ENCODE data around the gene ATP8A2.

ATP8A2 gene

DNA sequence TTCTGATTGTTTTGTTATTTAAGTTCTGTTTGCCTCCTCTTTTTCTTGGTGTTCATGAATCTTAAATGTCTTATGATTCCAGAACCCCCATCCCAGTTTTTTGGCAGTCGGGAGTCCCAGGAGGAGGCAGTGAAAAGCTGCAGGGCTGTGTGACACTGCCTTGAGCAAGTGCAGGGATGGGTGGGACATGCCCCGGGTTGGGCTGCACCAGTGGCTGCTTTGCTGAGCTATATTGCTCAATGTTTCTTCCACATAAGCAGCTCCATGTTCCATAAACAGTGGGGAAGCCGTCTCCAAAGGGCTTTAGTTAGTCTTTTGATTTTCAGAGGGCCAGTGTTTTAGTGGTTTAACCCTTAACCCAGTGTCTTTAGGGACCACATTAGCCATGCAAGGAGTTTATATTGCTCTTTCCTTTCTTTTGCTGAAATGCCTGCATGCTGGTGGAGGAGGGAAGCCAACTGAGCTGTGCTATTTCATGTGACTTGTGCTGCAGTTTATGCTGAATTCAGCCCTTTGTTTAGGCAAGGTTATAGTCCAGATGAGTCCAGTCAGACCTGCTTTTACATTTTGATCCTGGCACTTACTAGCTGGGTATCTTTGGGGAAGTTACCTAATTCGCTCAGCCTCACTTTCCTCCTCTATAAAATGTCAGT is 13.1 kb downstream of the ATP8A2 start:
- DNase-seq = no peak

DNA sequence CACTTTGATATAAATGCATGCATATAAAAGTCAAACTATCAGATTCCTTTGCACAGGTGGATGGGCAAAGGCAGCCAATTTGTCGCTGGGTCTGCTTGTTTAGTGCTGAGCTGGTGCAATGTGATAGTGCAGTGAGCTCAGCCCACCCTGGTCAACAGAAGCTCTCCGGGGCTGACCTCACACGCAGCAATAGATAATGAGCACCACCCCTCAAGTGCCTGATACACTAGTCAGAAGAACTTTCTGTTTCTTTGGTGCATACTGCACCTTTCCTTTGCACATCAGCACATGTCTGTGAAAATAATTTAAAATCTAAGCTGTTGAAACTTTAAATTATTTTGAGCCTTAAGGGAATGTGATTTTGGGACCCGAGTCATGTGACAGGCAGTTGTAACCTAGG is 20.2 kb downstream of the ATP8A2 start:
- DNase-seq = no peak

DNA sequence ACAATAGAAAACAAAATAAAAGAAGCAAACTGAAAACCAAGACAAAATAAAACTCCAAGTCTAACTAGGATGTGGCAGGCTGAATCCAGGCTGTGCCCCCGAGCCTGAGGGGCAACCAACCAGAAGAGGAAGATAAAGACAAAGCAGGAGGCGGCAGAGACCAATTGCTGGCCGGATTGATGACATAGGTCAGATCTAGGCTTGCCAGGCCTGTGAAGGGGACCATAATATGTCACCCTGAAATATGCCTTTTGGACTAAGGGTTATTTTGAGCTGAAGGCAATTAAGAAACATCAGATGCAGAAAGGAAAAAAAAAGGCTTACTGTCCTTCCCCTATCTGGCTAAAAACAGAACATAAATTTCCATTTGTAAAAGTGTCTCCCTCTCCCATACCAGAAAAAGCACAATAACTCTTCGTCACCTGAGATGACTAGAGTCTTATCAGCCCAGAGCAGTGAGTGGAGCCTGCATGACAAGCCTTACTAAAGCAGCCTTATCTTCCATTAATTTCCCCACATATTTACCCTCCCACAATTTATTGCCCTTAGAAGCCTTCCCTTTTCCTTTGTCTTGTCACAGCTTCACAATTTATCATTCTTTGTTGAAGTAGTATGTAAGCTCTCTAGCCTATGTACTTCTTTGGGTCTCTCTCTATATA is 22.8 kb downstream of the ATP8A2 start:
- DNase-seq = no peak

DNA sequence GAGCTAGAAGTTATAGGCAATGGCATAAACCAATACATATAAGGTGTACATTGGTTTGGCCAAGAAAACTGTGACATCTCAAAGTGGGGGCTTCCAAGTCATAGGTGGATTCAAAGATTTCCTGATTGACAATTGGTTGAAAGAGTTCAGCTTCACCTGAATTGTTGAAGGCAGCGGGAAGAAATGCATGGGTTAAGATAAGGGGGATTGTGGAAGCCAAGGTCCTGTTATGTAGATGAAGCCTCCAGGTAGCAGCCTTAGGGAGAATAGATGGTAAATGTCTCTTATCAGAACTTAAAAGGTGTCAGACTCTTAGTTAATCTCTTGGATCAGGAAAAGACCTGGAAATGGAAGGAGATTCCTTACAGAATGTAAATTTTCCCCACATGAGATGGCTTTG is 26.0 kb downstream of the ATP8A2 start:
- DNase-seq = no peak

DNA sequence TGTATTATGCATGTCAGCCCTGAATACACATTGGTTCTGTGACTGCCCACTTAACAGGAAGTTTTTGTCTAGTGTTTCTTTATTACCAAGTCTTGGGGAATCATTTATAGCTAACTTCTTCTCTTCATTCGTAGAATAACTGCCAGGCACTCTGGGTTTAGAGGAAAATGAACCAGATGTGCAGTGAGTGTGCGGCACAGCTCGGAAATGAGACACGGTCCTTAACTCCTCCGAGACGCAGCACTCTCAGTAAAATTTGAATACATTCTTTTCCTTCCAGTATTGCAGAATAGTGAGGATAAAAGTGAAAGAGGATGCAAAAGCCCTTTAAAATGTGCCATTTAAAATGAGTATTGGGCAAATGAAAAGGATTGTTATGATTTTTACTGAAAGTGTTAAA is 29.2 kb downstream of the ATP8A2 start:
- no peak for DNase-seq

DNA sequence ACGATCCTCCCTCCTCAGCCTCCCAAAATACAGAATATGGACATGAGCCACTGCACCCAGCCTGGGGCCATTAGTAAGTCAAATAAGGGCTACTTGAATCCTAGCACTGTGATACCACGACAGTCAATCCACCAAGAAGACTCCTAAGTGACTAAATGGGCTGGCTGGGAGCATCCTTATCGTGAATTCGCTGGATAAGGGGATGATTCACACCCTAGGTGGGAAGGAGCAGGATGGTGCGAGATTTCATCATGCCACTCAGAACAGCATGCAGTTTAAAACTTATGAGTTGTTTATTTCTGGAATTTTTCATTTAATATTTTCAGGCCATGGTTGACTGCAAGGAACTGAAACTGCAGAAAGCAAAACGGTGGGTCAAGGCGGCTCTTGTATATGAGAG is 30.2 kb downstream of the ATP8A2 start:
- DNase-seq = no peak

DNA sequence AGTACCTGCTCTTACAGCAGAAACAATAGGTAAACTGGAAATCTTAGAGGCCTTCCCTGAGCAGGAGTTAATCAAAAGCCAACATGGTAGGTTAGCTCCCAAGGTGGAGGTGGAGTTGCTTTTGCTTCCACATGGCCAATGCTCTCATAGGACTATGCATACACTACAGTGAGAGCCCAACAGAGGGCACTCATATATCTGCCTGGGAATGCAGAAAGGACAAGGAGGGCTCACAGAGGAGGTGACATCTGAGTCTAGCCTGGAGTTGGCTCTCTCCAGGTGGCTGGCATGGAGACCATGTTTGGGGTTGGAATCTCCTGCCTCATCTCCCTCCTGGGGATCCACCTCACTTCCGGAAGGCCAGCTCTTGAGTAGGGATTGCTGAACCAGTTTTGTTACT is 34.6 kb downstream of the ATP8A2 start:
- no peak for DNase-seq

DNA sequence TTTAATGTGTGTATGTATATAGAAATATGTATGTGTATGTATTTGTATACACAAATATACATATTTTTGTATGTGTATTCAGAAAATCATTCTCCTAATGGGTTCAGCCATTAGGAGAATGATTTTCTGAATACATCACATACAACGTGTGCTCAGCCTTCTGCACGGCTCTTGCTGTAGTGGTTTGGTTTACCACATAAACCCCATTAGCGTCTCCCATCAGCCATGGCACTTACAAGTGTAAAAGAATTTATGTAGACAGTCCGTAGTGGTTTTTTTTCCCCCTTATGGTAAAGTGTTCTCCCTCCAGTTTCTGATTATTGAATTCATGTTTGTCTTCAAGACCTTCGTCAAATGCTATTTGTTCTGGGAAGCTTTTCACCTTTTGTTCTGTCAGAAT is 38.2 kb downstream of the ATP8A2 start:
- no peak for DNase-seq

DNA sequence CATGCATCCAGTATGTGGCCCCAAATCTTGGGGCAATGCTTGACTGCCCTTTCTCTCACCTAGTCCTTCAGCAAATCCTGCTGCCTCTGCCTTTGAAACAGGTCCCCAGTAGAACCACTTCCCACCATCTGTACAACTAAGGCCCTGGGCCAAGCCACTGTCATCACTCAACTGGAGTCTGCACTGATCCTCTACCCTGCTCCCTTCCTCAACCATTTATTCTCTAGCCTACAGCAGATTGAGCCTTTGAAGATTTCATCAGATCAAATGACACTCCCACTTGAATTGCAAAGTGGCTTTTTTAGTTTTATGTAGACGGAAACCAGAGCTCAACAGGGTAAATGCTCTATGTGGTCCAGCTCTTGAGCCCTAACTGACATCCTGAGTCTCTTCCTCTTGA is 43.5 kb downstream of the ATP8A2 start:
- no peak for DNase-seq

DNA sequence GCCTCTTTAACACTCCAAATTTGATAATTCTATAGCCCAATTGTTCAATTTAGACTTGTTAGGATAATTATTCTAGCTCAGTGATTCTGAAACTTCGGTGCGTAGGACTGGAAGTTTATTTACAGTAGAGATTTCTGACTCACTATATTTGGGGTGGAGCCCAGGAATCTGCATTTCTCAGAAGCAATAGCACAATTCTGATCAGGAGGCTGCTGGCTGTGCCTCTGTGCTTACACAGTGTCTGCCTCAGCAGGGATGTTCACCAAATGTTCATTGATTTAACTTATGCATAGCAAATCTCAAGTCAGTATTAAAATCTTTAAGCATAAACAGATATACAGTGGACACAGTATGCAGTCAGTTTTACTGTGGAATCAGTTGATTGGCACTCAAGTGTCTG is 45.8 kb downstream of the ATP8A2 start:
- no peak for DNase-seq

DNA sequence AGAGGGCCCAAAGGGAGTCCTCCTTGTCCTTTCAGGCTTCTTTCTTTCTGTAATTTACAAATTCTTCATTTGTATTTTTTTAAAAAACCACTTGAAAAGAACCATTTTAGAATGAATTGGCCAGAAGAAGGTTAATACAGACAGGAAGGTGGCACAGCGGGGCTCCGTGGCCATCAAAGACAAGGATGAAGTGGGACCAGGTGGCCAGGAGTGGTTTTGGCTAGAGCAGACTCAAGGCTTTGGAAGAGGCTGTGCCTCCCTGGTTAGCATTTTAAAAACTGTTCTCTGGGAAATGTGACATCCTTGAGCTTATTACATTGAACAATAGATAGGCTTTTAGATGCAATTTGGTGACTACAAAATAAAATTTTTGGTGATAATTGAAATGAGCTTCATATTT is 48.4 kb downstream of the ATP8A2 start:
- no peak for DNase-seq

DNA sequence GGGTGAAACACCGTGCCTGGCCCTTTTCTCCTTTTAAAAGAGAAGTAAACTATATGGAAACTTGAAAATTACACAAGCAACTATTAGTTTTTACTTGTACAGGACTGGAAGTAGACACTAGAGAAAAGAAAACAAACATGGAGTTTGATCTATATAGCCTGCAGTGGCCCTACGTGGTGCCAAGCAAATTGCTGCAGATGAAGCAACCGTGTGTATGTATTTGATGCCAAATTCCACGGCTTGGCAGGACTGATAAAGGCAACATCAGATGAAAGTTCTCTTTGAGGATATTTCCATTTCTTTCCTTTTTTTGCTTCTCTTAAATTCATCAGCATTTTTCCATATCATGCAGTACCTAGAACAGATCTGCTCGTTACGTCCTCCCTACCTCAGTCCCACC is 49.8 kb downstream of the ATP8A2 start:
- no peak for DNase-seq

DNA sequence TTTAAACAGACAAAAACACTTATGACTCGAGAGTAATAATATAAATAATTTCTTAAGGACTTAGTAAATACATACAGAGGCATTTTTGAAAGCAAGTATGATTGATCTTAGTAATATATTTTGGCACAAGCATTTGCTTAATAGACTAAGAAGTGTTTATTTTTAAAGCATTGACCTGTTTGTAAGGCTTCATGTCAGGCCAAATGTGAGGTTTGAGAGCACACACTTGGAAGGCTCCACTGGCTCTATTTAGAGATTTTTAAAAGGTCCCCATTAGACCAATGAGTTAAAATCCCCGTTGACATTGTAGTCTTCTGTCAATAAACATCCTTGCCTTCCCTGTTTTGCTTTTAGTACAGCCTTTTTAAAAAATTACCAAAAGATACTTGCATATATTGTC is 50.4 kb downstream of the ATP8A2 start:
- DNase-seq = no peak

DNA sequence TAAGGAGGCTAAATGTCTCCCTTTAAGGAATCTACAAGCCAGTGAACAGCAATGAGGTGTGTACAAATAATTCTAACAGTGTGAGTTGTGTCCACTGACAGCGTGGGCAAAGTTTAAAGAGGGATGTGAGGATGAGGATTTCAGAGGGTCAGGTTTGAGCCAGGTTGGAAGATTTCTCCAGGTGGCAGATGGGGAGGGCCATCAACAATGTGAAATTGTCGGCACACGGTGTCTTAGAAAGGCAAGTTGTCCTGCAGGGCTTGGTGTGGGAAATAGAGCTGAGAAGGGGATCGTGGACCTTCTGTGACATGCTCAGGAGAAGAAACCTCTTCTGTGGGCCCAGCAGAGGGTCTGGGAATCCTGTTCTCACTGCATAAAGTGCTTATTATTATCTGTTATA is 52.1 kb downstream of the ATP8A2 start:
- DNase-seq = no peak

DNA sequence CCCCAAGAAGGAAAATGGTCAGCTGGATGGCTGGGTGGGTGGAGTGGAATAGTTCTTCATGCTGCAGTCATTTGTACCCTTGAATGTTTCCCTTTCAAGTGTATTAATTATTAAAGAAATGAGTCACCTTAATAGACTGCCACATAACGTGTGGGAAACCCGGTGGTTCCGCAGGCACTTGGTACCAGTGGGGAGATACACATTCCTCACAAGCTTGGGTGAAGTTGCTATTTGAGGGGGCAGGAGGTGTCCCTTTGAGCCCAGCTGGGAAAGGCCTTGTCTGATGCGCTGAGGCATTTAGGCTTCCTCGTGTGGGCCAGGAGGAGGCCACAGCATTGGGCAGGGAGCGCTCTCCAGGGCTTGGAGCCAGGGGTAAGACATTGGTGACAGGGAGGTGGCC is 57.7 kb downstream of the ATP8A2 start:
- DNase-seq = no peak

DNA sequence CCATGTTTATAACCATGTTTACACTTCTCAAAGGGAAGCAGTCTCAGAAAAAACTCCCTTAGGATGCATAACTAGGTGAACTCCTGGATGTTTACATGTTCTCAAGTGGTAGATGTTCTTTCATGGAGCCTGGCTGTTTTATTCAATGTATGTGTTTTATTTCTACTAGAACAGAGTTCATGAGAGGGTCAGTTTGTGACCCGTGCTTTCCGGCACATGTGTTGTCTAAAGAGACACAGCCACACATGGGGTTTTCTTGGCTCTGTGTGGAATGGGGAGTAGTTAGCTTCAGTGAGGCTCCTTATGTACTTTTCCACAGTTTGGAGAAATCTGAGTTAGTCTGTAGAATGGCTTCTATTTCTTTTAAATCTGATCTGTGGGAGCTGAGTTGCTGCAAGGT is 60.9 kb downstream of the ATP8A2 start:
- no peak for DNase-seq

DNA sequence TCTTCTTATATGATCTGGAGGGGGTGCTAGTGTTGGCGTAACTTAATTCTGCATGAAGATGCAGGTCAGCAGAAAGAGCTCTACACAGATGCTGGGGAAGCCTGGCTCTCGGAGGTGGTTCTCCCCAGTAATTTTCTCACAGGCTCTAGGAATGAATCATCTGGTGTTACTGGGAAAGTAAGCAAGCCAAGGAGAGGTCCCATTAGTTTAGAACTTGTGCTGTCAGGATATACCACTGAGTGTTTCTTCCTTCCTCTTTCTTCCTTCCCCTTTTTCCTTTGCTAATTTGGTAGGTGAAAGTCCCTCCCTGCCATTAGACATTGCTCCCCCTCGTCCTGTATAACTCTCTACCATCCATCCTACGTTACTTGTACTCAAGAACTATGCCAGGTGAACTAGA is 68.3 kb downstream of the ATP8A2 start:
- no peak for DNase-seq

DNA sequence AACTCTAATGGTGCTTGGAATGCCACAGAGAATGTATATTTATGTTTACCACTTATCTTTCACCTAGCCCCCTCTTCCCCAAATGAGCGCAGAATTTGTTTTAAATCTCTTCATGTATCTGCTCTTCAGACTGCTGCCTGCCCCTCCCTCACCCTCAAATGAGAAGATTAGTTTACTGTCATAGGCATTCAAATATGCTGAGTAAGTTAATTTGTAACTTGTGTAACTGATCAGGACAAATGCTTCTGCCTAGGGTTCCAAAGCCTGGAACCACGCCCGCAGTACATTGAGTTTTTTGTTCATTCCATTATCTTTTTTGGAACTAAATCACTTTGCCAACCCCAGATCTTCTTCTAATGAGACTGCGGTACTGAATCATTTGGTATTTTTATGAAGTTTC is 74.5 kb downstream of the ATP8A2 start:
- no peak for DNase-seq

DNA sequence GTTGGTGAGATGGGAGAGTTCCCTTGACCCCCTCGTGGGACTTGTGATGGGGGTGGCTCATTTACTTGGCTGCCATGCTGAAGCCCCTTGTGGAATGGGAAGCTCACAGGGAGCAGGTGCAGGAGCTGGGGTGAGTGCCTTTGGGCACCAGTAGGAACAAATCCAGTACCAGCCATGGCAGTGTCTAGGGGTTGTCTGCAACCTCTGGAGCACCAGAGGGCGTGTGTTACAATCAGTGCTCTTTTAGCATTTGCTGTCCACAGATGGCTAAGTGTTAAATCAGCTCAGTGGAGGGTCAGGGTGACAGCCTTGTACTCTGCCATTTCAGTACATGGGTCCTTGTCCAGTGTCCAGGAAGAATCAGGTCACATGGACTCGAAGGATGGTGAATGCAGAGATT is 75.6 kb downstream of the ATP8A2 start:
- DNase-seq = no peak

DNA sequence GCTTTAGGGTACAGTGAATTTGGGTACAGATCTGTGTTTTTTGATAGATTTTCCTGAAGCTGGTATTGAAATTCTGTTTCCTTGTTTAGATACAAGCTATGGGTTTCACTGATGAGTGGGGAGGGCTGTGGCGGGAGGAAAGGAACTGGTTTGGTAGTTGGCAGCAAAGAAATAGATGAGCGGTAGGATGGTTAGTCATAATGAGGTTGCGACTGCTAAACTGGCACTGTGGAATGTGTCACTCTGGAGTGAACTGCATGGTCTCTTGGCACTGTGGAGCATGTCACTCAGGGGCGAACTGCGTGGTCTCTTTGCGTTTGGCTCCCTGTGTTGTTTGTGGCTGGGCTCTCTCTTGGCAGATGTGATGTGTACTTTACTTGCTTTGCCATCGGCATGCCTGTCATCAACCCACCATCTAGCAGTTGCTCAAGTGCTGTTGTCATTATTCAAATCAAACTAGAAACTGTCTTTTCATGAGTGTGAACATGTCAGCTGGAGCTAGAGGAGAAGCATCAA is 82.1 kb downstream of the ATP8A2 start:
- DNase-seq = no peak

DNA sequence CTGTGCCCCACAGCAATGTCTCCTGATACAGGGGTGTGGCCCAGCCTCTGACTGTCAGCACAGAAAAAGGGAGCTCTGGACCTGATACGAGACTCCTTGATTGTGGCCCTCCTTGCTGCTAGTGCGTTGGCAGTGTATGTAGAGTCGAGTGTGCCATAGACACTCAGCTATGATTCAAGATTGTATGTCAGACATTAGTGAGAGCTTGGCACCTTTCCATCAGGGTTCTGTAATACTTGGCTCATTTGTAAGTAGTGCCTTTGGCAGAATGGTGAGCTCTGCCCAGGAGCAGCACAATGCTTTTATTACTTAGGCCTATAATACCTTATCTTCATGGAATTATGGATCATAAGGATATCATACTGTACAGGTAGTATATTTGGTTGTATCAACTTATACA is 83.4 kb downstream of the ATP8A2 start:
- no peak for DNase-seq

DNA sequence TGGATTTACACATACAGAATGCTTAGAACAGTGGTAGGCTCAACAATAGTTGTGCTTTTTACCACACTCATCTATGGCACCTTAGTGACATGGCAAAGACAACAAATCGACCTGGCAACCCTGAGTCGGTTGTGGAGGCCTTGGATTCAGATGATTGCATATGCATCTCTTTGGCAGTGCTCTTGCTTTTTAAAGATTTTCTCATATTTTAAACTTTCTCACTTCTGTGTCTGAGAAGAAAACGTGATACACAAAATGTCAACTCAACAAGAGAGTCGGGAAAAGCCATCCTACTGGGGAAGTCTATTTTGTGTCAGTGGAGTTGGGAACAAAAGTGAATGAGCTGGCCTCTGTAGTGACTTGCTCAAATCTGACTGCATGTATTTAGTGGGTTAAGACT is 85.8 kb downstream of the ATP8A2 start:
- no peak for DNase-seq

DNA sequence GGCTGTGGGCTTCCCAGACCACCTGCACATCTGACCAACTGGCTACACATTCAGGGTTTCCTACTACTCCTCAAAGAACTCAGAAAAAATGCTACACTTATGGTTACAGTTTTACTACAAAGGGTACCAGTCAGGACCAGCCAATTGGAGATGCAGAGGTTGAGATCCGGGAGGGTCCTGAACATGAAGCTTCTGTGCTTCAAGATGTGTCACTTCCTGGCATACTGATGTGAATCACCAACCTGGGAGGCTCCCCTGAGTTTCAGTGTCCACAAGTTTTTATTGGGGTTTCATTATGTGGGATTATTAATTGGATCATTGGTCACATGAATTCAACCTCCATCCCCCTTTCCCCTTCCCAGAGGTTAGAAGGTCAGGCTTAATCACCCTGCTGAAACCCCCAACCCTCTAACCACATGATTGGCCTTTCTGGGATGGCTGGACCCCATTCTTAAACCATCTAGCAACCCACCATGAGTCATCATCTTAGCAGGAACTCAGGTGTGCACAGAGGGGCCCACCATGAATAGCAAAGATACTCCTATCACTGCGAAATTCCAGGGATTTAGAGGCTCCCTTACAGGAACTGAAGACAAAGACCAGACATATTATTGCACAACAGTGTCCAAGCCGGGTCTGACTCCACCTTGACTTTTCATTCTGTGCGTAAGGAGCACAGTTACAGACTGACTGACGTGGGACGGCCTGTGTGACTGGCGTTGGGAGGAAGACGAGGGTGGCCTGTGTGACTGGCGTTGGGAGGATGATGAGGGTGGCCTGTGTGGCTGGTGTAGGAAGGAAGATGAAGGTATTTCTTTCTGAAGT is 90.7 kb downstream of the ATP8A2 start:
- DNase-seq = no peak

DNA sequence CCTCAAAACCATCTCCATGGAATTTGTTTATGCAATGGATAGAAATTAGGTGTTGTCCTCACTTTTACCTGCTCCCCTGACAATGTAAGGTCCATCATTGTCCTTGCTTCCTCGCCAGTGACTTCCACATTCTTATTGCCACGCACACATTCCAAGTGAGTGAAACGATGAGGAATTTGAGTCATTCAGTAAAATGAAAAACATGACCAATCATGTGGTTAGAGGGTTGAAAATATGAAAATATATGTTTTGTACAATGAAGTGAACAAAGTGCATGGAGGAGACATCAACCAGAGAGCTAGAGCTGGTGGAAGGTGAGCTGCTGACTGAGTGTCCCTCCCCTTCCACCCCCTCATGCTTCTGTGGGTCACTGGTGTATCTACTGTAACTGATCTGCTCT is 91.7 kb downstream of the ATP8A2 start:
- DNase-seq = no peak

Measured in CD4-positive, alpha-beta T cell treated with Interferon alpha-2 for 1 hour (primary cell).